ENCODE data around the gene GPC6. TPM values are rescaled to one million over a fixed set of nuclear protein-coding genes. Genes with fewer than 3 reads are reported as not detected.

Gene GPC6
- total RNA-seq, 1 donor from 2014 or later, result 8.4 TPM

DNA sequence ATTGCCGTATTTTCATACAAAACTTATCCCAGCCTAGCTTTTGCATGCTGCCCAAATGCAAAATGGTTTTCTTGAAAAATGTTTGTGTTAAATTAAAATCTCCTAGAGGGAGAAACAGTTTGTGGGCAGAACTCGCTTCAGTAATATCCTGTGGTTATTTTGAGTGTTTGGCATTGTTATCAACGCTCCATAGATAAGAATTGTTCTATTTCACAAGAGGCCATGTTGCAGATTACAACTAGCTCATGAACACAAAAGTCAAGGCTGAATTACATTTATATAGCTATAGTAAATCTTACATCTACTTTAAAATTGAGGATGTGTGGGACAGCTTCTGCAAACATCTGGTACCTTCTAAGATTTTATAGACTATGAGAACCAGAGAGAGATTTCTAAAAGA is 805.0 kb downstream of the GPC6 start:
- no peak overlapping the region for H3K27ac ChIP-seq
- ATAC-seq (no peak), DNase-seq (no peak)
- no peaks in the 10 kb centered on the region for H3K36me3 ChIP-seq
- no peaks in the 10 kb centered on the region for H3K9me3 ChIP-seq
- no peaks in the 10 kb centered on the region for H3K27me3 ChIP-seq
- H3K4me3 ChIP-seq, result no peak overlapping the region
- H3K4me1 ChIP-seq, result no peaks in the 10 kb centered on the region
- intact Hi-C loops (cut with DNase I), result no loop called here
- TF ChIP-seq, protein P1, sequence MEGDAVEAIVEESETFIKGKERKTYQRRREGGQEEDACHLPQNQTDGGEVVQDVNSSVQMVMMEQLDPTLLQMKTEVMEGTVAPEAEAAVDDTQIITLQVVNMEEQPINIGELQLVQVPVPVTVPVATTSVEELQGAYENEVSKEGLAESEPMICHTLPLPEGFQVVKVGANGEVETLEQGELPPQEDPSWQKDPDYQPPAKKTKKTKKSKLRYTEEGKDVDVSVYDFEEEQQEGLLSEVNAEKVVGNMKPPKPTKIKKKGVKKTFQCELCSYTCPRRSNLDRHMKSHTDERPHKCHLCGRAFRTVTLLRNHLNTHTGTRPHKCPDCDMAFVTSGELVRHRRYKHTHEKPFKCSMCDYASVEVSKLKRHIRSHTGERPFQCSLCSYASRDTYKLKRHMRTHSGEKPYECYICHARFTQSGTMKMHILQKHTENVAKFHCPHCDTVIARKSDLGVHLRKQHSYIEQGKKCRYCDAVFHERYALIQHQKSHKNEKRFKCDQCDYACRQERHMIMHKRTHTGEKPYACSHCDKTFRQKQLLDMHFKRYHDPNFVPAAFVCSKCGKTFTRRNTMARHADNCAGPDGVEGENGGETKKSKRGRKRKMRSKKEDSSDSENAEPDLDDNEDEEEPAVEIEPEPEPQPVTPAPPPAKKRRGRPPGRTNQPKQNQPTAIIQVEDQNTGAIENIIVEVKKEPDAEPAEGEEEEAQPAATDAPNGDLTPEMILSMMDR (IDR thresholded peaks at IDR 0.05), result no peak

DNA sequence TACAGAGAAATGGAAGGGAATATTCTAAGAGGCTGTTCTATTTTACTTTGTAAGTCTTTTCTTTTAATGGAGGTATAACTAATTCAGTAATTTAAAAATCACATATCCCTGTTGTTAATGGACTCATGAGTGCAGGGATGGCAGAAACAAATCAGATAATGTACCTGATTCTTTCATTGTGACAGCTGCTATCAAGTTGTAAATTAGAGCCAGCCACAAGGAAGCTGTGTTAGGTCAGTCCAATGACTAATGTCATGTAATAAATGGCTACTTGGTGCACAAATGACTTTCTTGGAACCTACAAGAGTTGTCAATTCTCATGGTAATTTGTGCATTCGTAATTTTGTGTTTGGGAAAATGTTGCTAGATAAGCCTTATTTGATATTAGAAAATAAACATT is 806.5 kb downstream of the GPC6 start:
- no peaks in the 10 kb centered on the region for H3K9me3 ChIP-seq
- H3K27me3 ChIP-seq, result no peaks in the 10 kb centered on the region
- H3K27ac ChIP-seq, result no peak overlapping the region
- intact Hi-C loops (cut with DNase I), result no loop called here
- no peaks in the 10 kb centered on the region for H3K36me3 ChIP-seq
- ATAC-seq (no peak), DNase-seq (no peak)
- no peak overlapping the region for H3K4me3 ChIP-seq
- TF ChIP-seq, protein P1 (IDR thresholded peaks at IDR 0.05), result no peak
- no peaks in the 10 kb centered on the region for H3K4me1 ChIP-seq

DNA sequence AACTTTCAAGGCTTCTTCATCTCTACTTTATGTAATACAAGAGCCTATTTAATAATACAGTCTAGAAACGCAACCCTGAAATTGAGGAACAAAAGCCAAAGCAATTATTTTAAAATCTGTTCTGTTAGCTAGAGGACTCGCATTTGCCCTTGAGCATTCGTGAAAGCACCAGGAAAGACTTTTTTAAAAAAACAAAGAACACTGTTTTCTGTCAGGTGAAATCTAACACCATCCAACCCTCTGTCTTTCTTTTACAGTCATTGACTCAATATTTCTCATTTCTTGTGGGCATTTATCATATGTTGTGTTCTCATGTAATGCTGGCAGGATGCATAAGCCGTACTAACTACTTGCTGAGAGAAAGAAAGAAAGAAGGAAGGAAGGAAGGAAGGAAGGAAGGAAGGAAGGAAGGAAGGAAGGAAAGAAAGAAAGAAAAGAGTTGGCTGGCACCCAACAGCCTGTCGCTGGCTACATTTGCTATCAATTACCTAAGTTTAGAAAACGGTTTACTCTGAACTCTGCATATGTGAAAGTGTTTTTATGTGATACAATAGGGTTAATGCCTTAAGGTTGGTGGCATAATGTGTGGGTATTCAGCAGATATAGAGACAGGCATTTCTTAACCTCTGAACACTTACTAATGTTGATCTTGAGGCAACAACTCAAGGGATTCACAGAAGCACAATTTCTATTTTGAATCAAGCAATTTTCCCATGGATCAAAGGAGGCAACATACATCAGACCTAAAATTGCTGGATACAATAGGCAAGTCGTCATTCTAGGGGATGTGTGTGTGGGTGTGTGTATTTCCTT is 807.4 kb downstream of the GPC6 start:
- no peak for ATAC-seq

DNA sequence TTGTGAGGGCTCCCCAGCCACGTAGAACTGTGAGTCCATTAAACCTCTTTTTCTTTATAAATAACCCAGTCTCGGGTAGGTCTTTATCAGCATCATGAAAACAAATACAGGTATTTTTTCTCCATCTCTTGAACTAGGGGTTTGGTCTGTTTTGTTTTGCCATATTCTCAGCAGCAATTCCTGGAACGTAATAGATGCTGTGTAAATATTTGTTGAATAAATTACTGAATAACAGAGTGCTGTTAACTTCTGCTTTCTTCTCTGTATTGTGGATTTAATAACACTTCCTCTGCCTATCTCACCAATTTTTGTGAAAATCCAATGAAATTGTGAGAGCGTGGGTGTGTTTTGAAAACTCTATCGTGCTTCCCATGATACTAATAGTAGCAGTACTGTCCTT is 823.4 kb downstream of the GPC6 start:
- H3K36me3 ChIP-seq, result no peaks in the 10 kb centered on the region
- DNase-seq, result no peak
- no peaks in the 10 kb centered on the region for H3K4me1 ChIP-seq
- H3K27me3 ChIP-seq, result no peaks in the 10 kb centered on the region
- intact Hi-C loops (cut with DNase I), result no loop called here
- TF ChIP-seq, protein P1 (IDR thresholded peaks at IDR 0.05), result no peak
- no peaks in the 10 kb centered on the region for H3K9me3 ChIP-seq
- H3K4me3 ChIP-seq, result no peak overlapping the region
- H3K27ac ChIP-seq, result no peak overlapping the region
- no peak for ATAC-seq

More for the DNA sequence above, 807.4 kb downstream of the GPC6 start:
- no peak overlapping the region for H3K27ac ChIP-seq
- H3K4me3 ChIP-seq, result no peak overlapping the region
- no peaks in the 10 kb centered on the region for H3K9me3 ChIP-seq
- TF ChIP-seq, protein P1 (IDR thresholded peaks at IDR 0.05), result no peak
- intact Hi-C loops (cut with DNase I), result no loop called here
- DNase-seq, result no peak
- H3K4me1 ChIP-seq, result no peaks in the 10 kb centered on the region
- H3K27me3 ChIP-seq, result no peaks in the 10 kb centered on the region
- no peaks in the 10 kb centered on the region for H3K36me3 ChIP-seq

DNA sequence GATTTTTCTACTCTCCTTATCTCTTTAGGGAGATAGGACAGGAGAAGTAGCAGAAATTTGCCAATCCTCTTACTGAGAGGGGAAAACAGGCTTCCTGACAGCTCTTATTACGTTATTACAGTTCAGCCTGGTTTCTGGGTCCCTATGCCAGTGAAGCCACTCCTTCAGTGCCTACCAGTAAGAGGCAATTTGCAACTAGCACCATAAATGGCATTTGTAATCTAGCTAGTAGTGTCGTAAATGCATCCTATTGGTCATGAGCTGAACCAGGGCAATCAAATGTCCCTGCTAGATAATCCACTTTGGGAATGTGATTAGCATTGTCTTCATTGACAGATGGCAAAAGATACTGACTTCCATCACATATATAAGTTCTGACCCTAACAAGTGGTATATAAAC is 824.1 kb downstream of the GPC6 start:
- Histone ChIP-seq H3K9me3 (no peaks in the 10 kb centered on the region), H3K27me3 (no peaks in the 10 kb centered on the region), H3K4me1 (no peaks in the 10 kb centered on the region), H3K36me3 (no peaks in the 10 kb centered on the region), H3K27ac (no peak overlapping the region), H3K4me3 (no peak overlapping the region)
- intact Hi-C loops (cut with DNase I), result no loop called here
- no peak for DNase-seq
- ATAC-seq, result no peak
- TF ChIP-seq, protein P1 (IDR thresholded peaks at IDR 0.05), result no peak

Data from upper lobe of right lung (tissue), 1 donor.